ENCODE measurements around the gene UBE4A. TPM values are rescaled to one million over a fixed set of nuclear protein-coding genes. Genes with fewer than 3 reads are reported as not detected.
"Not testable (repeated sequence)": the region's sequence is repeated elsewhere in the genome, so short reads cannot be mapped to it uniquely, and the experiment has no call there.

Gene UBE4A
- polyA plus RNA-seq, 1 donor (not counting 4 experiments of a cell fraction or from before 2014, with no cell fraction given): 19.5 TPM

DNA sequence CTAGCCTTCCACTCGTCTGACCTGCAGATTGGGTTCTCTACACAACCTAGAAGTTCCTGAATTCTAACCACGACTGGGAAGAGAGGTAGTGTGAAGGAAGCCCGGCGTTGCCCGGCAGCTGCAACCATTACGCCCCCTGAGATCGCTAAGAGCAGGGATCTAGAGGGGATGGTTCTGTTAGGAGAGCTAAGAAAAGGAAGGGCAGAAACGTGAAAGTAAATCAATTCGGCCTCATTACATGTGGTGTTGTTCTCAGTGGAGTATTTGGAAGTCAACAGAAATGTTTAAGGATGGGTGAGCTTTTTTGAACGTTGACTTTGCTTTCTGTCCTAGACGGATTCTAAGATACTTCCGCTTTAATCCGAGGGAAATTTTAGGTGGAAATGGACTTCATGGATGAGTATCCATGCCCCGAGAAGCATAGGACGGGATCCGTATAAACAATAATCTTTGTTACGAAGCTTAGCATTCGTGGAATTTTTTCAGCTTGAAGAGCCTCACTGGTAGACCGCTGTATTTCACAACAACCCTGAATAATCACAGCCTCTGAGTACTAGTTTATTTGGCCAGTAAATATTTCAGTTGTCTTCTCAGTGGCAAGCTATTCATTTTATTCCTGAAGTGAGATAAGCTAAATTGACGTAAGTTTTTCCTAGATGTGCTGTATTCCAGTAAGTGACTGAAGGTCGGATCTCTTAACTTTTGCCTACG lies 42.6 kb downstream of the UBE4A start:
- no peak for FAIRE-seq
- H3K9me3 ChIP-seq (ENCODE audit: control insufficient read depth, low read depth, low read length): no peaks in the 10 kb centered on the region
- H3K27ac ChIP-seq (ENCODE audit: control insufficient read depth, insufficient read depth, low read length): peak overlapping the region; percentile 95
- DNase-seq (ENCODE audit: low read depth, low spot score): no peak
- H3K27me3 ChIP-seq (ENCODE audit: control insufficient read depth, extremely low read depth, insufficient read depth, low read length): no peaks in the 10 kb centered on the region
- peaks cover 8% of the 10 kb centered on the region for H3K4me1 ChIP-seq (ENCODE audit: control insufficient read depth, extremely low read depth, insufficient read depth, low read length)
- dilution Hi-C loops (cut with MboI; ENCODE audit: extremely low pct_ligation_motif_present, low sequenced_read_pairs): no loop called here
- TF ChIP-seq, protein P1, sequence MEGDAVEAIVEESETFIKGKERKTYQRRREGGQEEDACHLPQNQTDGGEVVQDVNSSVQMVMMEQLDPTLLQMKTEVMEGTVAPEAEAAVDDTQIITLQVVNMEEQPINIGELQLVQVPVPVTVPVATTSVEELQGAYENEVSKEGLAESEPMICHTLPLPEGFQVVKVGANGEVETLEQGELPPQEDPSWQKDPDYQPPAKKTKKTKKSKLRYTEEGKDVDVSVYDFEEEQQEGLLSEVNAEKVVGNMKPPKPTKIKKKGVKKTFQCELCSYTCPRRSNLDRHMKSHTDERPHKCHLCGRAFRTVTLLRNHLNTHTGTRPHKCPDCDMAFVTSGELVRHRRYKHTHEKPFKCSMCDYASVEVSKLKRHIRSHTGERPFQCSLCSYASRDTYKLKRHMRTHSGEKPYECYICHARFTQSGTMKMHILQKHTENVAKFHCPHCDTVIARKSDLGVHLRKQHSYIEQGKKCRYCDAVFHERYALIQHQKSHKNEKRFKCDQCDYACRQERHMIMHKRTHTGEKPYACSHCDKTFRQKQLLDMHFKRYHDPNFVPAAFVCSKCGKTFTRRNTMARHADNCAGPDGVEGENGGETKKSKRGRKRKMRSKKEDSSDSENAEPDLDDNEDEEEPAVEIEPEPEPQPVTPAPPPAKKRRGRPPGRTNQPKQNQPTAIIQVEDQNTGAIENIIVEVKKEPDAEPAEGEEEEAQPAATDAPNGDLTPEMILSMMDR (optimal IDR thresholded peaks at IDR 0.05 in 1 of 3, IDR thresholded peaks at IDR 0.05 in 1 of 3, conservative IDR thresholded peaks at IDR 0.05 in 1 of 3; ENCODE audit: extremely low read depth in 1 of 3, insufficient read depth in 2 of 3, low read length in 3 of 3): no peak
- TF ChIP-seq EZH2 (IDR thresholded peaks at IDR 0.05; ENCODE audit: low read length): no peak
- peak overlapping the region; percentile 99 for H2AFZ ChIP-seq (ENCODE audit: control insufficient read depth, low read length)
- peaks cover 55% of the 10 kb centered on the region for H3K79me2 ChIP-seq (ENCODE audit: control insufficient read depth, insufficient read depth, low read length)
- peak overlapping the region; percentile 92 to 99 (median 92) for H3K4me3 ChIP-seq (ENCODE audit: control insufficient read depth in 2 of 3, extremely low read depth in 1 of 3, insufficient read depth in 2 of 3, low read depth in 1 of 3, low read length in 3 of 3)
- no peaks in the 10 kb centered on the region for H3K9me1 ChIP-seq (ENCODE audit: control insufficient read depth, extremely low read depth, insufficient read depth, low read length)
- H3K4me2 ChIP-seq (ENCODE audit: control insufficient read depth, extremely low read depth, insufficient read depth, low read depth, low read length): peak overlapping the region; percentile 86
- no peaks in the 10 kb centered on the region for H4K20me1 ChIP-seq (ENCODE audit: control insufficient read depth, extremely low read depth, insufficient read depth, low read length)
- H3K9ac ChIP-seq (ENCODE audit: control insufficient read depth, extremely low read depth, insufficient read depth, low read length): peak overlapping the region; percentile 91
- H3K36me3 ChIP-seq (ENCODE audit: control insufficient read depth in 2 of 2, extremely low read depth in 1 of 2, insufficient read depth in 2 of 2, low read length in 2 of 2): peaks cover 5 to 11% of the 10 kb centered on the region in 2 experiments

DNA sequence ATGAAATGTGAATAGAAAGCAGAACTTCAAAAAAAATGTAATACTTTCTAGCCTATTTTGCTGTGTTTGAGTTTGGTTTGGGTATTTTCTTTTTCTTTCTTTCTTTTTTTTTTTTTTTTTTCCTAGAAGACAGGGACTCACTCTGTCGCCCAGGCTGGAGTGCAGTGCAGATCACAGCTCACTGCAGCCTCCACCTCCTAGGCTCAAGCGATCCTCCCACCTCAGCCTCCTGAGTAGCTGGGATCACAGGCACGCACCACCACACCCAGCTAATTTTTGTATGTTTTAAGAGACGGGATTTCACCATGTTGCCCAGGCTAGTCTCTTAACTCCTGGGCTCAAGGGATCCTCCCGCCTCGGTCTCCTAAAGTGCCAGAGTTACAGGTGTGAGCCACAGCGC lies 43.2 kb downstream of the UBE4A start:
- H3K9me3 ChIP-seq (ENCODE audit: control insufficient read depth, low read depth, low read length); H3K27me3 ChIP-seq (ENCODE audit: control insufficient read depth, extremely low read depth, insufficient read depth, low read length); H4K20me1 ChIP-seq (ENCODE audit: control insufficient read depth, extremely low read depth, insufficient read depth, low read length); dilution Hi-C loops (cut with MboI; ENCODE audit: extremely low pct_ligation_motif_present, low sequenced_read_pairs); FAIRE-seq; DNase-seq (ENCODE audit: low read depth, low spot score); H3K9me1 ChIP-seq (ENCODE audit: control insufficient read depth, extremely low read depth, insufficient read depth, low read length); H2AFZ ChIP-seq (ENCODE audit: control insufficient read depth, low read length); H3K4me1 ChIP-seq (ENCODE audit: control insufficient read depth, extremely low read depth, insufficient read depth, low read length): not testable (repeated sequence)
- Histone ChIP-seq H3K4me3 (ENCODE audit: control insufficient read depth in 2 of 3, extremely low read depth in 1 of 3, insufficient read depth in 2 of 3, low read depth in 1 of 3, low read length in 3 of 3) (peak overlapping the region; percentile 92 to 99 (median 92)), H3K79me2 (ENCODE audit: control insufficient read depth, insufficient read depth, low read length) (peaks cover 56% of the 10 kb centered on the region), H3K27ac (ENCODE audit: control insufficient read depth, insufficient read depth, low read length) (peak overlapping the region; percentile 95), H3K9ac (ENCODE audit: control insufficient read depth, extremely low read depth, insufficient read depth, low read length) (peak overlapping the region; percentile 91), H3K4me2 (ENCODE audit: control insufficient read depth, extremely low read depth, insufficient read depth, low read depth, low read length) (peak overlapping the region; percentile 86), H3K36me3 (ENCODE audit: control insufficient read depth in 2 of 2, extremely low read depth in 1 of 2, insufficient read depth in 2 of 2, low read length in 2 of 2) (peaks cover 6 to 15% of the 10 kb centered on the region in 2 experiments)

Data from keratinocyte (primary cell).